ENCODE results near the gene SNRPA1. TPM values are rescaled to one million over a fixed set of nuclear protein-coding genes. Genes with fewer than 3 reads are reported as not detected.

The SNRPA1 gene
- total RNA-seq, 1 donor from 2014 or later: 26.8 TPM

GRCh38 chr15:101262551-101262950 is 32.5 kb downstream of the SNRPA1 start:
- H3K27ac ChIP-seq (replicated peaks): no peak overlapping the region
- H3K4me1 ChIP-seq: peaks cover 25% of the 10 kb centered on the region
- H3K27me3 ChIP-seq (ENCODE audit: low read depth): no peaks in the 10 kb centered on the region
- H3K4me3 ChIP-seq: no peak overlapping the region
- no peaks in the 10 kb centered on the region for H3K36me3 ChIP-seq
- TF ChIP-seq, protein P1, sequence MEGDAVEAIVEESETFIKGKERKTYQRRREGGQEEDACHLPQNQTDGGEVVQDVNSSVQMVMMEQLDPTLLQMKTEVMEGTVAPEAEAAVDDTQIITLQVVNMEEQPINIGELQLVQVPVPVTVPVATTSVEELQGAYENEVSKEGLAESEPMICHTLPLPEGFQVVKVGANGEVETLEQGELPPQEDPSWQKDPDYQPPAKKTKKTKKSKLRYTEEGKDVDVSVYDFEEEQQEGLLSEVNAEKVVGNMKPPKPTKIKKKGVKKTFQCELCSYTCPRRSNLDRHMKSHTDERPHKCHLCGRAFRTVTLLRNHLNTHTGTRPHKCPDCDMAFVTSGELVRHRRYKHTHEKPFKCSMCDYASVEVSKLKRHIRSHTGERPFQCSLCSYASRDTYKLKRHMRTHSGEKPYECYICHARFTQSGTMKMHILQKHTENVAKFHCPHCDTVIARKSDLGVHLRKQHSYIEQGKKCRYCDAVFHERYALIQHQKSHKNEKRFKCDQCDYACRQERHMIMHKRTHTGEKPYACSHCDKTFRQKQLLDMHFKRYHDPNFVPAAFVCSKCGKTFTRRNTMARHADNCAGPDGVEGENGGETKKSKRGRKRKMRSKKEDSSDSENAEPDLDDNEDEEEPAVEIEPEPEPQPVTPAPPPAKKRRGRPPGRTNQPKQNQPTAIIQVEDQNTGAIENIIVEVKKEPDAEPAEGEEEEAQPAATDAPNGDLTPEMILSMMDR (IDR thresholded peaks at IDR 0.05; ENCODE audit: borderline replicate concordance): no peak
- intact Hi-C loops (cut with micrococcal nuclease): no loop called here
- DNase-seq: no peak
- no peaks in the 10 kb centered on the region for H3K9me3 ChIP-seq (replicated peaks)

GRCh38 chr15:101258238-101259144 is 36.6 kb downstream of the SNRPA1 start:
- DNase-seq: no peak

GRCh38 chr15:101256757-101257156 is 38.3 kb downstream of the SNRPA1 start:
- Histone ChIP-seq H3K36me3 (no peaks in the 10 kb centered on the region), H3K4me3 (no peak overlapping the region), H3K4me1 (peaks cover 32% of the 10 kb centered on the region), H3K27me3 (ENCODE audit: low read depth) (no peaks in the 10 kb centered on the region), H3K27ac (replicated peaks) (no peak overlapping the region), H3K9me3 (replicated peaks) (no peaks in the 10 kb centered on the region)
- TF ChIP-seq, protein P1 (IDR thresholded peaks at IDR 0.05; ENCODE audit: borderline replicate concordance): no peak
- intact Hi-C loops (cut with micrococcal nuclease): loop anchor here (5.0 kb wide), 1 partner anchor 164 kb away; no protein-coding TSS in a partner anchor
- DNase-seq: no peak

More at GRCh38 chr15:101258238-101259144, 36.6 kb downstream of the SNRPA1 start:
- no peak overlapping the region for H3K27ac ChIP-seq (replicated peaks)
- H3K27me3 ChIP-seq (ENCODE audit: low read depth): no peaks in the 10 kb centered on the region
- intact Hi-C loops (cut with micrococcal nuclease): loop anchor here (2.0 to 5.0 kb wide), 2 partner anchors 166 to 240 kb away; no protein-coding TSS in a partner anchor
- H3K4me1 ChIP-seq: peaks cover 25% of the 10 kb centered on the region
- no peaks in the 10 kb centered on the region for H3K36me3 ChIP-seq
- no peak overlapping the region for H3K4me3 ChIP-seq
- TF ChIP-seq, protein P1 (IDR thresholded peaks at IDR 0.05; ENCODE audit: borderline replicate concordance): peak; percentile 87
- no peaks in the 10 kb centered on the region for H3K9me3 ChIP-seq (replicated peaks)

DNA sequence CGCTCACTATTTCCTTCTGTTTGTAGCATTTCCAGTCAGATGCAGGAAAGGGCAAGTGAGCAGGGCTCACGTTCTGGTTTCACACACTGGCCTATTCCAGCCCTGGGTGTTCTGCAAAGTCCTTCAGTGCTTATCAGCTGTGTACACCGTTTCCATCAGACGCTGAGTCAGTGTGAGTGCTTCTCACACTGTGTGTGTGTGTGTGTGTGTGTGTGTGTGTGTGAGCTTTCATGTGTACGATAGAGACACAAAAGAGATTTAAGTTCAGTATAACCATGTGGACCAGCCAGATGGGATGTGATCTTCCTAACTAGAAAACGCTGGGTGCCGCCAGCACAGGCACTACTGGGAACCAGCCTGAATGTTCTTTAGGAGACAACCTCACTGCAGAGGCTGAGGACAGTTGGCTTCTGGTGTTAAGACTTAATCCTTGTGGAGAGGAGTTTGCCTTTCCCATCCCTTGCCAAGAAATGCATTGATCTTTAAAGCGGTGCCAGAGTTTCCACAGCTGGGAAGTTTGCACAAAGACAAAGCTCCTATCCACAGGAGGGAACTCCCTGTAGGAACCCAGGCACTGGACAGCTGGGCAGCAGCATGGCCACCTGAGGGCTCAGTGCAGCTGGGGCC is 39.3 kb downstream of the SNRPA1 start:
- no peaks in the 10 kb centered on the region for H3K27me3 ChIP-seq (ENCODE audit: low read depth)
- no peaks in the 10 kb centered on the region for H3K36me3 ChIP-seq
- intact Hi-C loops (cut with micrococcal nuclease): loop anchor here (5.0 kb wide), 1 partner anchor 163 kb away; no protein-coding TSS in a partner anchor
- H3K4me3 ChIP-seq: no peak overlapping the region
- TF ChIP-seq, protein P1 (IDR thresholded peaks at IDR 0.05; ENCODE audit: borderline replicate concordance): no peak
- H3K4me1 ChIP-seq: peaks cover 35% of the 10 kb centered on the region
- no peaks in the 10 kb centered on the region for H3K9me3 ChIP-seq (replicated peaks)
- DNase-seq: no peak
- peak overlapping the region; percentile 38 for H3K27ac ChIP-seq (replicated peaks)

GRCh38 chr15:101255051-101255395 is 40.0 kb downstream of the SNRPA1 start:
- intact Hi-C loops (cut with micrococcal nuclease): loop anchor here (5.0 kb wide), 1 partner anchor 163 kb away; no protein-coding TSS in a partner anchor
- Histone ChIP-seq H3K4me3 (no peak overlapping the region), H3K4me1 (peaks cover 42% of the 10 kb centered on the region), H3K27ac (replicated peaks) (no peak overlapping the region), H3K36me3 (no peaks in the 10 kb centered on the region), H3K9me3 (replicated peaks) (no peaks in the 10 kb centered on the region), H3K27me3 (ENCODE audit: low read depth) (no peaks in the 10 kb centered on the region)
- DNase-seq: no peak
- TF ChIP-seq, protein P1 (IDR thresholded peaks at IDR 0.05; ENCODE audit: borderline replicate concordance): no peak

Data from left ventricle myocardium inferior (tissue), 1 donor.